SK-N-MC (cell line): ENCODE results near the gene CPXM2.

Source experiments
- EZH2 ChIP-seq: fragments of 200-600 bp; sonication (generic); IDR thresholded peaks from one replicate; pipeline ENCODE4 v1.6.1; 2017; ENCODE audit warnings: antibody characterized with exemption
- FOXP2 ChIP-seq: optimal IDR thresholded peaks from 2 replicates; pipeline ENCODE3; 2011; ENCODE audit warnings: mild to moderate bottlenecking, moderate library complexity; ENCODE audit not compliant: insufficient read depth; ENCODE audit errors: extremely low read length, control extremely low read depth

DNA sequence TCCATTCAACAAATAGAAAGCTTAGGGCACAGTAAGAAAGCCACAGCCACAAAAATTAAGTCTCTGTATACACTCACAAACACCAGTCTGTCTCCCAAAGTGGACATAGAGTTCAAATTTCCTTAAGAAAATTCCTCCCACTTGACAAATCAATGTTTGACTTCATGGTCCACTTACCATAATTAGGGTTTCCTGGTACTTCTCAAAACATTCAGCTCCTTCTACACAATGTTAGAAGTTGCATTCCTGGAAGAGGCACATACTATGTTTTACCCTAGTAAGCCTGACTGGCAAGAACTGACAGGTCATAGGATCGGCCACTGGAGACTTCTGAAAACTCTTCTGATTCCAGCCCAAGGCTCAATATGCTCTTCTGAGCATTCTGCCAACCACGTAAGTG is 70.5 kb downstream of the CPXM2 start:
- TF ChIP-seq EZH2 (no peak), FOXP2 (no peak)
